Right renal cortex interstitium (tissue), 3 donors: Measurements from ENCODE around the gene NHS. TPM values are rescaled to one million over a fixed set of nuclear protein-coding genes. Genes with fewer than 3 reads are reported as not detected.
A peak's percentile ranks its signal among the peaks of the same experiment; 100 is the strongest.

Experiments used
- DNase-seq, 3 donors: peaks; one replicate each; pipeline ENCODE4 v3.0.0-alpha.2; 2013; ENCODE audit warnings: low read depth in 3 of 3, low spot score in 2 of 3
- polyA plus RNA-seq, 3 donors: library from polyadenylated mRNA; unstranded; fragments of 120-200 nt; gene quantifications; one replicate each; pipeline ENCODE4 v1.2.1, GENCODE V29; 2013; ENCODE audit not compliant: insufficient read length in 3 of 3

The NHS gene
- polyA plus RNA-seq, 3 donors, result 14.0 to 20.2 (median 17.7) TPM

GRCh38 chrX:17580539-17581152, 205.6 kb downstream of the NHS start:
- peak in 2 of 3 donors; percentile 44 to 52 for DNase-seq

- no peak for DNase-seq
Measured at GRCh38 chrX:17581641-17582040, 206.6 kb downstream of the NHS start.

GRCh38 chrX:17584248-17584681, 209.3 kb downstream of the NHS start:
- no peak for DNase-seq

GRCh38 chrX:17585006-17585405, 210.0 kb downstream of the NHS start:
- DNase-seq, result no peak

GRCh38 chrX:17587366-17587765, 212.4 kb downstream of the NHS start:
- DNase-seq, result no peak

GRCh38 chrX:17588303-17588702, 213.3 kb downstream of the NHS start:
- no peak for DNase-seq

- DNase-seq, result peak in 2 of 3 donors; percentile 49 to 52
Measured at GRCh38 chrX:17590892-17591740, 216.1 kb downstream of the NHS start.

- no peak for DNase-seq
Measured at GRCh38 chrX:17591741-17592110, 216.7 kb downstream of the NHS start.

GRCh38 chrX:17592117-17592516, 217.1 kb downstream of the NHS start:
- no peak for DNase-seq

GRCh38 chrX:17594693-17595092, 219.7 kb downstream of the NHS start:
- DNase-seq, result no peak

GRCh38 chrX:17595456-17596035, 220.5 kb downstream of the NHS start:
- no peak for DNase-seq

- no peak for DNase-seq
Measured at GRCh38 chrX:17596061-17596460, 221.1 kb downstream of the NHS start.

- DNase-seq, result no peak
Measured at GRCh38 chrX:17596546-17597205, 221.7 kb downstream of the NHS start.

- no peak for DNase-seq
Measured at GRCh38 chrX:17597327-17597726, 222.3 kb downstream of the NHS start.

- no peak for DNase-seq
Measured at GRCh38 chrX:17597836-17598439, 222.9 kb downstream of the NHS start.

GRCh38 chrX:17601441-17602200, 226.6 kb downstream of the NHS start:
- DNase-seq, result no peak

GRCh38 chrX:17602245-17602644, 227.2 kb downstream of the NHS start:
- DNase-seq, result no peak

GRCh38 chrX:17603196-17603595, 228.2 kb downstream of the NHS start:
- no peak for DNase-seq

- no peak for DNase-seq
Measured at GRCh38 chrX:17605676-17606075, 230.7 kb downstream of the NHS start.

- DNase-seq, result no peak
Measured at GRCh38 chrX:17606231-17606630, 231.2 kb downstream of the NHS start.
